HG02588 (cell line): Measurements from ENCODE around the gene RRBP1.

Source experiments
- ATAC-seq: cut with Tn5 transposase; IDR thresholded peaks from one replicate; pipeline ENCODE4 v1.9.1; 2021; ENCODE audit warnings: mild to moderate bottlenecking, moderate library complexity; ENCODE audit not compliant: unreplicated experiment

Gene RRBP1

GRCh38 chr20:17637413-17637780, 44.6 kb downstream of the RRBP1 start:
- no peak for ATAC-seq

GRCh38 chr20:17636523-17637412, 45.3 kb downstream of the RRBP1 start:
- ATAC-seq, result no peak

DNA sequence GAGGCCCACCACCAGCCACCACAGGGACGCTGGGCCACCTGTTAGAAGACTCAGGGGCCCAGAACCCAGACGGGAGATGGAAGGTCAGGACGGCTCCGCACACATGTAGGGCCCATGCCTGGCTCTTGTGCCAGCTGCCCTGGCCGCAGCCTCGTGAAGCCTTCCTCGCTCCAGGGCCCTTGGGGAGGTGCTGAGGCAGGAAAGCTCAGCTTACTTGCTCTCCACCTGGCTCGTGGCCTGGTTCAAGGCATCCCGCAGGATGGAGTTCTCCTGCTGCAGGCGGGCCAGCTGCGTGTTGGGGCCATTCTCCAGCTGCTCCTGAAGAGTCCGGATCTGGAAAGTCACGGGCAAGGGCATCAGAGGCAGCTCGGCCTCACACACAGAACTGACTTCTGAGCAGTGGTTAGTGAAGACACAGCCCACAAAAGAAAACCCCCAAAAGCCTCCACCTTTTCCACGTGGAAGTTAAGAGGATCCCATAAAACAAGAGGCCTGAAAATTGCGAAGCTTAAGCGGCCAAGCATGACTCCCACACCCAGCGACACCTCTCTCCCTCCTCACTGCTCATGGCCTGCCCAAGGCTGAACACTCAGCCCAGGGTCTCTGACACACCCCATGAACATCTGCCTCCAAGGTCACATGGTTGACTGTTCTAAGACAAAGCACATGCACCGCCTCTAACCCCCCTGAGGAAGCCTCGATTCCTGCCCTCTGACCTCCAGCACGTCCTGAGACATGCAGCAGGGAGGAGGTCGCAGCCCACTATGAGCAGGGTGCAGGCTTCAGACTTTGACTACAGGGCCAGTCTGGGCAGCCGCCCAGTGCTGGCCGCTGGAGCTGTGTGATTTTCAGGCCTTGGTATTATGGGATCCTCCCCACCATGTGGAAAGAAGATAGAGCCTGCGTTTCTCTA, 46.5 kb downstream of the RRBP1 start:
- no peak for ATAC-seq

DNA sequence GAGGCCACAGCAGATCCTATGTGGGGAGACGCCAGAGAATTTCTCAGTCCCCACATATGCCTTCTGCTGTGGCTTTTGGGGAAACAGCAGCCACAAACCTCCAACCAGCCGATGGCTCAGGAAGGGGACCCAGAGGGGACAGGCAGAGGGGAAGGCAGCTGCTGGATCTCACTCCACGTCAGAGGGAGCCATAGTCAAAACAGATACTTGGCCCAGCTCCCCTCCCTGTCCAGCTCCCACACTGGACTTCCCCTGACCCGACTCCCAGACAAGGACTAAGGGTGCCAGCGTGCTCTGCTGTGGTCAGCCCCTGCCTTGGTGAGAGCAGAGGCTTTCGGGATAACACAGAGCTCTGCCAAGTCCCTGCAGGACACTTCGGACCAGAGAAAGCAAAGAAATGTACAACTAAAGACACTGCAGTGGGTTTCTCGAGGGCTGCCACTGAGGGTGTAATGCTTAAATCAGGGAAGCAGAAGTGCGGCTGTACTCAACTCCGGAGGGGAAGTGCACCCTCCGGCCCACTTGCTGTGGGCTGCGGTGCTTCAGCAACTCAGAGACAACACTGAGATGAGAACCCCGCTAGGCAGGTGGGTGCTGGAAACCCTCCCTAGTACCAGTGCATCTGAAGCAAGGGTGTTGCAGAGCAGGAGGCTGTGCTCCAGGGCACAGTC, 47.2 kb downstream of the RRBP1 start:
- ATAC-seq, result no peak

- ATAC-seq, result no peak
Measured at GRCh38 chr20:17633850-17634500, 48.1 kb downstream of the RRBP1 start.

DNA sequence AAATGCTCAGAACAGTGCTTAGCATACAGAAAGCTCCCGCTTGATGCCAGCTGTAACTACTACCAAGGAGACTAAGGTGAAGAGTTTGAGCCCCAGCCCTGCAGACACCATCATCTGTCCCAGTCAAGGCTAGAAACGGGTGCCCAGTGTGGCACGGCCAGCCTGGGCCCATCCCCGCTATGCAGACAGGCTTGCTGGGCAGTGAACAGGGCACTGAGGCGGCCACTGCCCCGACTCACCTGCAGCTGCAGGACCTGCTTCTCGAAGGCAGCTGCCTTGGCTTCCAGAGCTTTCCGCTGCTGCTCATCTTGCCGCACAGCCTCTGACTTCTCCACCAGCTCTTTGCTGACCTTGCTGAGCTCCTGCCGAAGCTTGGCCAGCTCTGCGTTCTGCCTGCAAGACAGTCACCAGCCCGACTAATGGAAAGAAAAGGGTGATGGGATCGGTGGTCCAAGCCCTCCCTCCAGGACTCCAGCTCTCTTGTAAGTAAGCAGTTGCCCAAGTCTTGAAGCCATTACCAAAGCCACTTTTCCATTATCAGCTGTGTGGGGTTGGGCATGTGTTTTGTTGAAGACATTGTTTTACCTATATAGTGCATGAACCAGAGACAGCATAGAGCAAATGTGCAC, 48.7 kb downstream of the RRBP1 start:
- no peak for ATAC-seq

DNA sequence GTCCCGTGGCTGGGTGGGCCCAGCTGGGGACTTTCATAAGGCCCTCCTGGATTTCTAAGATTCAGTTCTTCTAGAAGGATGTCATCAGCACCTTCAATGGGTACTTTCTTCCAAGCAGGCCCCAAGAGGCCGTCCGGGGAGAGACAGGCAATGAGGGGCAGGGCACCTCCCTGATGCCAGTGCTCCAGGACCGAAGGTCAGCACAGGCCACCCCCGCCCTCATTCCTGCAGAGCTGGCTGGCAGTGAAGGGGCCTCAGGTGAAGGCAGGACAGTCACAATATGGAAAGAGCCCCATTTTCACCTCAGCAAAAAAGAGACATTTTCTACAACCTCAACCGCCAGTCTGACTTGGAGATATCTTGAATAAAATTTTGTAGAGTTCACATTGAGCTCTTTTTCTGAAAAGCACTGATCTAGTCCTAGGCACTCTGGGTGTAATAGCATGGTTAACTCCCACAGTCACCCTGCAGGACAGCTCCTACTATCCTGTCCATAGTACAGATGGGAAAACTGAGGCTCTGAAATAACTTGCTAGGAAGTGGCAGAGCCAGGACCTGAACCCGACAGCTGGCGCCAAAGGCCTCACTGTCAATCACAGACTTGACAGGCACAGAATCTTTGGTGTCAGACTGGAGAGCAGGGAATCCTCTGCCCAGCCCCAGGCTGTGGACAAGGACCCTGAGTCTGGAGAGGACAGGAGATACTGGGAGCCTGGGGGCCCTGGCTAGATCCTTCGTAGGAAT, 50.3 kb downstream of the RRBP1 start:
- no peak for ATAC-seq

- no peak for ATAC-seq
Measured at GRCh38 chr20:17630806-17631195, 51.2 kb downstream of the RRBP1 start.

- ATAC-seq, result no peak
Measured at GRCh38 chr20:17630151-17630805, 51.8 kb downstream of the RRBP1 start.

GRCh38 chr20:17629678-17630089, 52.4 kb downstream of the RRBP1 start:
- no peak for ATAC-seq

DNA sequence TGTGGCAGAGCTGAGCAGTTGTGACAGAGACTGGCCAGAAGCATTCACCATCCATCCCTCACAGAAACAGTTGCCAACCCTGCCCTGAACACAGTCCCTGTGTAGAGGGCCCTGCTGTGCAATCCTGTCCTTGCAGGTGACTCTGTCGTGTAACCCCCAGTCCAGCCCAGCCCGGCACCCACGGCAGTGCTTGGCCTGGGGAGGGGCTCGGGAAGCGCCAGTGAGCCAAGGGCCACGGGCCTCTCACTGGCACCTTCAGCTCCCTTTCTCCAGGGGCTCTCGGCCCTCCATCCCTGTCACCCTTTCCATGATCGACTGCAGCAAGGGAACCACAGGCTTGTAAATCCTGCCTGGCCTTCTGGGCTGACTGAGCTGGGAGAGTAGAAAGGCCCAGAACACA, 53.0 kb downstream of the RRBP1 start:
- no peak for ATAC-seq

DNA sequence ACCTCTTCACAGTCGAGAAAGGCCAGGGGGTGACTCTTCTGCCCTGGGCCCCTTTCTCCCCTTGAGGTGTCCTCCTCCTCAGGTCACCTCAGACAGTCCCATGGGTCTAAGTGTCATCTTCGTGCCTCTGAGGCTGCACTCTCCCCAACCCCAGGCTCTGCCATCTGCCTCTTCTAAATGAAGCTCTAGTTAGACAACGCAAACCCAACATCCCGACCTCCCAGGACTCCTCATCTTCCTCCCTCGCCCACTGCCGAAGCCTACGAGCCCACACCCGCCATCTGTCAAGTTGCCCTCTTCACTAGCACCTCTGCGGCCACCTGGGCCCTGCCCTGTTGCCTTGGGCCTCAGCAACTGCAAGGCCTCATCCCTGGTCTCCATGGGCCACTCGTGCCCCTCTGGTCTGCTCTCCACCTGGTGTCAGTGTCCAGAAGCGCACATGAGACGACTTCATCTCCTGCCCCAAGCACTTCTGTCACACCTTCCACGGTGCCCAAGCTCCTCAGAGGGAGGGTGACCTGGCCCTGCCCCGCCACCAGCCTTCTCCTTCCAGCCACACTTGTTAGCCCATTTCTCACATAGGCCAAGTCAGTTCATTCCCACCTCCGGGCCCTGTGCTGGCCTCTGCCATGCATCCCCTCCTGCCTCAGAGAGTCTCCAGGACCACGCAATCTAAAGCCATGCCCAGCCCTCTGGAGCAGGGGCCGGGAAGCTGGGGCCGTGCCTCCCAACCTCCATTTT, 53.8 kb downstream of the RRBP1 start:
- no peak for ATAC-seq

- no peak for ATAC-seq
Measured at GRCh38 chr20:17627101-17627955, 54.7 kb downstream of the RRBP1 start.

GRCh38 chr20:17626217-17627007, 55.6 kb downstream of the RRBP1 start:
- ATAC-seq, result no peak

GRCh38 chr20:17625246-17626051, 56.6 kb downstream of the RRBP1 start:
- ATAC-seq, result no peak
